ENCODE results near the gene FAM8A1. TPM values are rescaled to one million over a fixed set of nuclear protein-coding genes. Genes with fewer than 3 reads are reported as not detected.

Gene FAM8A1
- total and polyA plus RNA-seq, 9 of the 15 experiments (the other 6 are each of a cell fraction or from before 2014, with no cell fraction given) = 4.9 to 23.6 (median 14.2) TPM

GRCh38 chr6:17599877-17600526 is at the start of gene FAM8A1 (continued):
- TF ChIP-seq ZBTB40 (IDR thresholded peaks at IDR 0.05) = peak; percentile 96
- no peak for TF ChIP-seq ZBTB40 (CRISPR knock-in tag; IDR thresholded peaks at IDR 0.05)
- TF ChIP-seq ZNF274 (IDR thresholded peaks at IDR 0.05; ENCODE audit: borderline replicate concordance, low read depth, low read length) = no peak
- 0 out of 2 replicates have a peak, but pooled peaks have one; percentile 16 for TF ChIP-seq ZNF175 (CRISPR knock-in tag; IDR thresholded peaks at IDR 0.05; ENCODE audit: low read depth)
- TF ChIP-seq ZNF740 (CRISPR knock-in tag; IDR thresholded peaks at IDR 0.05) = peak; percentile 80
- no peak for TF ChIP-seq ZNF740 (tag; IDR thresholded peaks at IDR 0.05)
- no peak for TF ChIP-seq KAT7 (CRISPR knock-in tag; IDR thresholded peaks at IDR 0.05; ENCODE audit: borderline replicate concordance)
- no peak for TF ChIP-seq EWSR1 (IDR thresholded peaks at IDR 0.05; ENCODE audit: borderline replicate concordance, low read depth, partially characterized antibody)
- TF ChIP-seq SRSF1 (IDR thresholded peaks at IDR 0.05; ENCODE audit: low read depth, low read length) = no peak
- TF ChIP-seq FUS (optimal IDR thresholded peaks at IDR 0.05; ENCODE audit: low read depth, low read length) = no peak
- TF ChIP-seq TBL1XR1 (IDR thresholded peaks at IDR 0.05; ENCODE audit: low read length in 2 of 2) = peak in 1 of 2 experiments; percentile 39; a peak in 1 of 4 replicates
- TF ChIP-seq CHAMP1 (IDR thresholded peaks at IDR 0.05) = no peak; the same call in 1 of the 2 replicates

Measured in K562 (cell line).